Keratinocyte (primary cell): ENCODE results near the gene SLX4. TPM values are rescaled to one million over a fixed set of nuclear protein-coding genes. Genes with fewer than 3 reads are reported as not detected.
A peak's percentile ranks its signal among the peaks of the same experiment; 100 is the strongest.

Experiments
- DNase-seq: peaks from one replicate; pipeline ENCODE4 v3.0.0-alpha.2; 2011; ENCODE audit warnings: low read depth, missing footprints, low spot score
- FAIRE-seq: peaks from 2 replicates; lab custom pipeline; 2011; peaks lifted over from hg19 to GRCh38; lab: Jason Lieb, UNC
- H2AFZ ChIP-seq: 2 replicates; pipeline ENCODE4 v1.6.0; 2012; ENCODE audit warnings: low read length, control low read depth, inconsistent platforms; ENCODE audit not compliant: control insufficient read depth
- H3K27ac ChIP-seq: 2 replicates; pipeline ENCODE4 v1.5.1; 2011; ENCODE audit warnings: low read length; ENCODE audit not compliant: control insufficient read depth, insufficient read depth
- H3K27me3 ChIP-seq: 3 replicates; pipeline ENCODE4 v1.6.0; 2011; ENCODE audit warnings: low read length; ENCODE audit not compliant: control insufficient read depth, insufficient read depth; ENCODE audit errors: extremely low read depth
- H3K36me3 ChIP-seq, 2 experiments: 2 replicates in 1 of 2; 3 replicates in 1 of 2; pipeline ENCODE4 v1.5.1; 2011; ENCODE audit warnings: low read length in 2 of 2, mild to moderate bottlenecking in 1 of 2; ENCODE audit not compliant: control insufficient read depth in 2 of 2, insufficient read depth in 2 of 2; ENCODE audit errors: extremely low read depth in 1 of 2
- H3K4me1 ChIP-seq: 3 replicates; pipeline ENCODE4 v1.5.1; 2011; ENCODE audit warnings: low read length; ENCODE audit not compliant: control insufficient read depth, insufficient read depth; ENCODE audit errors: extremely low read depth
- H3K4me2 ChIP-seq: 3 replicates; pipeline ENCODE4 v1.6.0; 2011; ENCODE audit warnings: low read depth, low read length; ENCODE audit not compliant: control insufficient read depth, insufficient read depth; ENCODE audit errors: extremely low read depth
- H3K4me3 ChIP-seq, 3 experiments: fragments of 200-600 bp in 1 of 3; sonication (generic) in 1 of 3; 2 replicates in 2 of 3; 3 replicates in 1 of 3; pipeline ENCODE4 v1.5.1; 2011 to 2016; ENCODE audit warnings: low read length in 3 of 3, mild to moderate bottlenecking in 3 of 3, control low read depth in 2 of 3, inconsistent platforms in 1 of 3, low read depth in 1 of 3, mixed read lengths in 1 of 3, mixed run types in 1 of 3, moderate library complexity in 1 of 3; ENCODE audit not compliant: control insufficient read depth in 2 of 3, insufficient read depth in 2 of 3; ENCODE audit errors: extremely low read depth in 1 of 3
- H3K79me2 ChIP-seq: 2 replicates; pipeline ENCODE4 v1.6.0; 2012; ENCODE audit warnings: low read length; ENCODE audit not compliant: control insufficient read depth, insufficient read depth
- H3K9ac ChIP-seq: 3 replicates; pipeline ENCODE4 v1.6.0; 2011; ENCODE audit warnings: low read length; ENCODE audit not compliant: control insufficient read depth, insufficient read depth; ENCODE audit errors: extremely low read depth
- H3K9me1 ChIP-seq: 3 replicates; pipeline ENCODE4 v1.6.0; 2011; ENCODE audit warnings: low read length; ENCODE audit not compliant: control insufficient read depth, insufficient read depth; ENCODE audit errors: extremely low read depth
- H3K9me3 ChIP-seq: 2 replicates; pipeline ENCODE4 v1.5.1; 2012; ENCODE audit warnings: low read depth, low read length; ENCODE audit not compliant: control insufficient read depth
- H4K20me1 ChIP-seq: 3 replicates; pipeline ENCODE4 v1.6.0; 2011; ENCODE audit warnings: low read length; ENCODE audit not compliant: control insufficient read depth, insufficient read depth; ENCODE audit errors: extremely low read depth
- EZH2 ChIP-seq: IDR thresholded peaks from one replicate; pipeline ENCODE4 v1.6.1; 2012; ENCODE audit warnings: inconsistent platforms, mild to moderate bottlenecking, low read length, moderate library complexity
- dilution Hi-C: fragments of 300-500 bp; cut with MboI; formaldehyde crosslinking; loops from one replicate; pipeline ENCODE4 v1.7.0; 2020; ENCODE audit warnings: low sequenced_read_pairs; ENCODE audit not compliant: extremely low pct_ligation_motif_present
- polyA plus RNA-seq, 5 experiments: library from polyadenylated mRNA; depleted of rRNA in 3 of 5; stranded (reverse) in 3 of 5; stranded (forward) in 1 of 5; unstranded in 1 of 5; fragments of >200 nt; gene quantifications; 1 replicate in 1 of 5; 2 replicates in 3 of 5; 3 replicates in 1 of 5; pipeline versions ENCODE4 v1.2.1 to v1.2.3, GENCODE V29; 2011 to 2012; ENCODE audit warnings: missing spikeins in 2 of 5, low read depth in 1 of 5, low replicate concordance in 1 of 5
- TF ChIP-seq, protein P1 (sequence below), 3 experiments: IDR thresholded peaks in 1 of 3; conservative IDR thresholded peaks in 1 of 3; optimal IDR thresholded peaks in 1 of 3; 2 replicates in 2 of 3; 3 replicates in 1 of 3; pipeline versions ENCODE3 to v1.5.1; 2011; ENCODE audit warnings: low read length in 3 of 3, mild to moderate bottlenecking in 3 of 3, moderate library complexity in 2 of 3, control low read depth in 1 of 3, inconsistent platforms in 1 of 3; ENCODE audit not compliant: insufficient read depth in 2 of 3; ENCODE audit errors: extremely low read depth in 1 of 3

SLX4 gene
- polyA plus RNA-seq, 1 donor (not counting 4 experiments of a cell fraction or from before 2014, with no cell fraction given), result 2.0 TPM

- no peaks in the 10 kb centered on the region for H4K20me1 ChIP-seq
- no peaks in the 10 kb centered on the region for H3K9me1 ChIP-seq
- dilution Hi-C loops, result no loop called here
- TF ChIP-seq EZH2, result no peak
- TF ChIP-seq, protein P1, sequence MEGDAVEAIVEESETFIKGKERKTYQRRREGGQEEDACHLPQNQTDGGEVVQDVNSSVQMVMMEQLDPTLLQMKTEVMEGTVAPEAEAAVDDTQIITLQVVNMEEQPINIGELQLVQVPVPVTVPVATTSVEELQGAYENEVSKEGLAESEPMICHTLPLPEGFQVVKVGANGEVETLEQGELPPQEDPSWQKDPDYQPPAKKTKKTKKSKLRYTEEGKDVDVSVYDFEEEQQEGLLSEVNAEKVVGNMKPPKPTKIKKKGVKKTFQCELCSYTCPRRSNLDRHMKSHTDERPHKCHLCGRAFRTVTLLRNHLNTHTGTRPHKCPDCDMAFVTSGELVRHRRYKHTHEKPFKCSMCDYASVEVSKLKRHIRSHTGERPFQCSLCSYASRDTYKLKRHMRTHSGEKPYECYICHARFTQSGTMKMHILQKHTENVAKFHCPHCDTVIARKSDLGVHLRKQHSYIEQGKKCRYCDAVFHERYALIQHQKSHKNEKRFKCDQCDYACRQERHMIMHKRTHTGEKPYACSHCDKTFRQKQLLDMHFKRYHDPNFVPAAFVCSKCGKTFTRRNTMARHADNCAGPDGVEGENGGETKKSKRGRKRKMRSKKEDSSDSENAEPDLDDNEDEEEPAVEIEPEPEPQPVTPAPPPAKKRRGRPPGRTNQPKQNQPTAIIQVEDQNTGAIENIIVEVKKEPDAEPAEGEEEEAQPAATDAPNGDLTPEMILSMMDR (optimal IDR thresholded peaks at IDR 0.05 in 1 of 3, IDR thresholded peaks at IDR 0.05 in 1 of 3, conservative IDR thresholded peaks at IDR 0.05 in 1 of 3; ENCODE audit: extremely low read depth in 1 of 3, insufficient read depth in 2 of 3, low read length in 3 of 3), result no peak
- H3K4me3 ChIP-seq, result no peak overlapping the region
- H3K27me3 ChIP-seq, result no peaks in the 10 kb centered on the region
- peaks cover 11% of the 10 kb centered on the region for H3K4me1 ChIP-seq
- no peaks in the 10 kb centered on the region for H3K79me2 ChIP-seq
- H2AFZ ChIP-seq, result no peak overlapping the region
- no peak for FAIRE-seq
- no peak overlapping the region for H3K4me2 ChIP-seq
- no peak overlapping the region for H3K9ac ChIP-seq
- DNase-seq, result no peak
- H3K9me3 ChIP-seq, result no peaks in the 10 kb centered on the region
- peaks cover 0 to 6% of the 10 kb centered on the region in 2 experiments for H3K36me3 ChIP-seq
- no peak overlapping the region for H3K27ac ChIP-seq
Observed at GRCh38 chr16:3645108-3645503, 33.7 kb upstream of the SLX4 start.

GRCh38 chr16:3643095-3643730 is 31.8 kb upstream of the SLX4 start:
- H3K27ac ChIP-seq, result no peak overlapping the region
- DNase-seq, result no peak
- no peak overlapping the region for H3K4me3 ChIP-seq

More at GRCh38 chr16:3643095-3643730, 31.8 kb upstream of the SLX4 start:
- dilution Hi-C loops, result no loop called here
- Histone ChIP-seq H3K9me3 (no peaks in the 10 kb centered on the region), H3K36me3 (peaks cover 0 to 6% of the 10 kb centered on the region in 2 experiments), H3K9ac (no peak overlapping the region), H2AFZ (peak overlapping the region; percentile 40), H3K4me2 (peak overlapping the region; percentile 36), H3K9me1 (no peaks in the 10 kb centered on the region), H3K79me2 (no peaks in the 10 kb centered on the region), H3K27me3 (no peaks in the 10 kb centered on the region), H4K20me1 (no peaks in the 10 kb centered on the region), H3K4me1 (peaks cover 11% of the 10 kb centered on the region)
- no peak for TF ChIP-seq EZH2
- TF ChIP-seq, protein P1 (optimal IDR thresholded peaks at IDR 0.05 in 1 of 3, IDR thresholded peaks at IDR 0.05 in 1 of 3, conservative IDR thresholded peaks at IDR 0.05 in 1 of 3; ENCODE audit: extremely low read depth in 1 of 3, insufficient read depth in 2 of 3, low read length in 3 of 3), result no peak
- peak; percentile 29 for FAIRE-seq
